AG08396 (cell line): ENCODE measurements around the gene PLPPR1.
"Not testable (repeated sequence)": the region's sequence is repeated elsewhere in the genome, so short reads cannot be mapped to it uniquely, and the experiment has no call there.

ENCODE experiments used
- DNase-seq: peaks from one replicate; pipeline ENCODE4 v3.0.0; 2012; ENCODE audit warnings: low spot score, mixed read lengths

Gene PLPPR1

GRCh38 chr9:101299901-101300300, 271.4 kb downstream of the PLPPR1 start:
- no peak for DNase-seq

GRCh38 chr9:101307051-101307450, 278.5 kb downstream of the PLPPR1 start:
- no peak for DNase-seq

GRCh38 chr9:101307524-101308213, 279.1 kb downstream of the PLPPR1 start:
- DNase-seq = no peak

GRCh38 chr9:101309139-101309538, 280.6 kb downstream of the PLPPR1 start:
- no peak for DNase-seq

- no peak for DNase-seq
These were observed 282.7 kb downstream of the PLPPR1 start for GRCh38 chr9:101311191-101311590.

GRCh38 chr9:101311758-101312420, 283.4 kb downstream of the PLPPR1 start:
- DNase-seq = peak; percentile 27

GRCh38 chr9:101312661-101313060, 284.1 kb downstream of the PLPPR1 start:
- no peak for DNase-seq

- no peak for DNase-seq
These were observed 286.6 kb downstream of the PLPPR1 start for GRCh38 chr9:101315112-101315450.

GRCh38 chr9:101317735-101318134, 289.2 kb downstream of the PLPPR1 start:
- no peak for DNase-seq

GRCh38 chr9:101323129-101323528, 294.6 kb downstream of the PLPPR1 start:
- no peak for DNase-seq

GRCh38 chr9:101324245-101324804, 295.8 kb downstream of the PLPPR1 start:
- DNase-seq = no peak

GRCh38 chr9:101325053-101325452, 296.5 kb downstream of the PLPPR1 start:
- DNase-seq = no peak

- no peak for DNase-seq
These were observed 297.5 kb downstream of the PLPPR1 start for GRCh38 chr9:101326035-101326434.

GRCh38 chr9:101326501-101326900, 298.0 kb downstream of the PLPPR1 start:
- no peak for DNase-seq

GRCh38 chr9:101327422-101327909, 298.9 kb downstream of the PLPPR1 start:
- DNase-seq = not testable (repeated sequence)

GRCh38 chr9:101332362-101332761, 303.8 kb downstream of the PLPPR1 start:
- no peak for DNase-seq

GRCh38 chr9:101333490-101333889, 305.0 kb downstream of the PLPPR1 start:
- no peak for DNase-seq

- peak; percentile 4 for DNase-seq
These were observed 305.6 kb downstream of the PLPPR1 start for GRCh38 chr9:101333926-101334702.

GRCh38 chr9:101336091-101336490, 307.6 kb downstream of the PLPPR1 start:
- no peak for DNase-seq

- DNase-seq = no peak
These were observed 308.7 kb downstream of the PLPPR1 start for GRCh38 chr9:101337237-101337636.

GRCh38 chr9:101341958-101342357, 313.4 kb downstream of the PLPPR1 start:
- no peak for DNase-seq

GRCh38 chr9:101342595-101342994, 314.1 kb downstream of the PLPPR1 start:
- no peak for DNase-seq

- DNase-seq = no peak
These were observed 321.8 kb downstream of the PLPPR1 start for GRCh38 chr9:101350285-101350684.
